Glutamatergic neuron (in vitro differentiated cells): ENCODE measurements around the gene TAS1R2. TPM values are rescaled to one million over a fixed set of nuclear protein-coding genes. Genes with fewer than 3 reads are reported as not detected.

Source experiments
- DNase-seq: peaks from one replicate; pipeline ENCODE4 v3.0.0; 2022
- H3K27ac Mint-ChIP-seq: one replicate; pipeline ENCODE4 v1.8.0; 2020; ENCODE audit warnings: mild to moderate bottlenecking, mixed read lengths, inconsistent platforms; ENCODE audit not compliant: unreplicated experiment
- H3K27me3 Mint-ChIP-seq: one replicate; pipeline ENCODE4 v1.8.0; 2020; ENCODE audit warnings: mild to moderate bottlenecking, moderate library complexity, mixed read lengths, inconsistent platforms; ENCODE audit not compliant: unreplicated experiment
- H3K36me3 Mint-ChIP-seq: one replicate; pipeline ENCODE4 v1.8.0; 2020; ENCODE audit warnings: mild to moderate bottlenecking, mixed read lengths, inconsistent platforms; ENCODE audit not compliant: unreplicated experiment
- H3K4me1 Mint-ChIP-seq: one replicate; pipeline ENCODE4 v1.8.0; 2020; ENCODE audit warnings: mild to moderate bottlenecking, low read depth, mixed read lengths, inconsistent platforms; ENCODE audit not compliant: unreplicated experiment
- H3K4me3 Mint-ChIP-seq: one replicate; pipeline ENCODE4 v1.8.0; 2020; ENCODE audit warnings: mild to moderate bottlenecking, mixed read lengths, inconsistent platforms; ENCODE audit not compliant: unreplicated experiment
- H3K9me3 Mint-ChIP-seq: one replicate; pipeline ENCODE4 v1.8.0; 2020; ENCODE audit warnings: mild to moderate bottlenecking, moderate library complexity, mixed read lengths, inconsistent platforms; ENCODE audit not compliant: unreplicated experiment
- CTCF ChIP-seq: fragments of 200-600 bp; sonication (generic); IDR thresholded peaks from one replicate; pipeline ENCODE4 v1.5.0; 2021; ENCODE audit not compliant: partially characterized antibody, unreplicated experiment
- total RNA-seq: library from RNA; stranded (reverse); fragmentation: NEBNext Ultra II Directional; extraction: Animal tissue kit (Norgen Biotek cat#: 25700); gene quantifications from one replicate; pipeline ENCODE4 v1.2.1, GENCODE V29; 2021; ENCODE audit not compliant: unreplicated experiment

Gene TAS1R2
- total RNA-seq, 1 donor from 2014 or later: not detected

- no peaks in the 10 kb centered on the region for H3K36me3 Mint-ChIP-seq
- no peaks in the 10 kb centered on the region for H3K4me1 Mint-ChIP-seq
- H3K4me3 Mint-ChIP-seq: no peak overlapping the region
- peak; percentile 54 for TF ChIP-seq CTCF
- peaks cover 4% of the 10 kb centered on the region for H3K9me3 Mint-ChIP-seq
- H3K27ac Mint-ChIP-seq: no peak overlapping the region
- no peak for DNase-seq
- H3K27me3 Mint-ChIP-seq: no peaks in the 10 kb centered on the region
These were observed 24.9 kb upstream of the TAS1R2 start for GRCh38 chr1:18884419-18884717.

GRCh38 chr1:18883636-18884418 is 24.4 kb upstream of the TAS1R2 start:
- Mint-ChIP-seq H3K9me3 (peaks cover 4% of the 10 kb centered on the region), H3K27me3 (no peaks in the 10 kb centered on the region), H3K4me3 (no peak overlapping the region), H3K36me3 (no peaks in the 10 kb centered on the region), H3K27ac (no peak overlapping the region), H3K4me1 (no peaks in the 10 kb centered on the region)
- DNase-seq: peak; percentile 92
- peak; percentile 93 for TF ChIP-seq CTCF

GRCh38 chr1:18883079-18883478 is 23.6 kb upstream of the TAS1R2 start:
- no peak for TF ChIP-seq CTCF
- Mint-ChIP-seq H3K27ac (no peak overlapping the region), H3K36me3 (no peaks in the 10 kb centered on the region), H3K27me3 (peaks cover 3% of the 10 kb centered on the region), H3K9me3 (peaks cover 4% of the 10 kb centered on the region), H3K4me3 (no peak overlapping the region), H3K4me1 (no peaks in the 10 kb centered on the region)
- DNase-seq: no peak

GRCh38 chr1:18882486-18882885 is 23.0 kb upstream of the TAS1R2 start:
- no peak overlapping the region for H3K4me3 Mint-ChIP-seq
- no peak overlapping the region for H3K27ac Mint-ChIP-seq
- no peaks in the 10 kb centered on the region for H3K36me3 Mint-ChIP-seq
- peaks cover 5% of the 10 kb centered on the region for H3K27me3 Mint-ChIP-seq
- peaks cover 4% of the 10 kb centered on the region for H3K9me3 Mint-ChIP-seq
- no peak for TF ChIP-seq CTCF
- no peak for DNase-seq
- no peaks in the 10 kb centered on the region for H3K4me1 Mint-ChIP-seq

GRCh38 chr1:18881642-18882431 is 22.4 kb upstream of the TAS1R2 start:
- Mint-ChIP-seq H3K27me3 (peaks cover 5% of the 10 kb centered on the region), H3K4me3 (no peak overlapping the region), H3K27ac (no peak overlapping the region), H3K36me3 (no peaks in the 10 kb centered on the region), H3K4me1 (no peaks in the 10 kb centered on the region), H3K9me3 (peaks cover 4% of the 10 kb centered on the region)
- no peak for TF ChIP-seq CTCF
- DNase-seq: no peak
